HG03575 (cell line): ENCODE data around the gene ZFP36.
"Not testable (repeated sequence)": the region's sequence is repeated elsewhere in the genome, so short reads cannot be mapped to it uniquely, and the experiment has no call there.

Experiments
- ATAC-seq: cut with Tn5 transposase; IDR thresholded peaks from one replicate; pipeline ENCODE4 v1.9.1; 2021; ENCODE audit not compliant: unreplicated experiment, insufficient number of reproducible peaks, low FRiP score; ENCODE audit errors: extremely low read depth

Gene ZFP36

GRCh38 chr19:39406656-39407409 is at the start of gene ZFP36:
TSS of gene ZFP36 (plus strand) at chr19:39406847. CDS start at chr19:39406905, 58 bp downstream.
- no peak for ATAC-seq

DNA sequence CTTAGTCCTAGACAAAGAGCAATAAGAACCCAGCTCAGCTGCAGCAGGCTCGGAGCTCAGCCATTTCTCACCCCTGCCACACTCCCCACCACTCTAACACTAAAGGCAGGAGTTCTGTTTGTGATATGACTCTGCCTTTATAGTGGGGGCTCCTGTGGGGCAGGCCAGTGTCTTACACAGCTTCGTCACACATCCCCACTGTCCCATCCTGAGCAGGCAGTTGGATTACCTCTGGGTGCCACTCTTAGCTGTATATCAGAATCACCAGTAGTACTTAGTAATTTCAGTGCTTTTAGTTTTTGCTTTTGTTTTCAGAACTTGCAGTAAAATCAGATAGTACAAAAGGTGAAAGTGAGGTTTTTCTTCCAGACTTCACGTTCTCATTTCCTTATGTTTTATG is 47.6 kb upstream of the ZFP36 start:
- ATAC-seq: no peak

GRCh38 chr19:39360599-39360998 is 46.0 kb upstream of the ZFP36 start:
- ATAC-seq: no peak

- no peak for ATAC-seq
These were observed 43.7 kb upstream of the ZFP36 start for GRCh38 chr19:39362682-39363657.

DNA sequence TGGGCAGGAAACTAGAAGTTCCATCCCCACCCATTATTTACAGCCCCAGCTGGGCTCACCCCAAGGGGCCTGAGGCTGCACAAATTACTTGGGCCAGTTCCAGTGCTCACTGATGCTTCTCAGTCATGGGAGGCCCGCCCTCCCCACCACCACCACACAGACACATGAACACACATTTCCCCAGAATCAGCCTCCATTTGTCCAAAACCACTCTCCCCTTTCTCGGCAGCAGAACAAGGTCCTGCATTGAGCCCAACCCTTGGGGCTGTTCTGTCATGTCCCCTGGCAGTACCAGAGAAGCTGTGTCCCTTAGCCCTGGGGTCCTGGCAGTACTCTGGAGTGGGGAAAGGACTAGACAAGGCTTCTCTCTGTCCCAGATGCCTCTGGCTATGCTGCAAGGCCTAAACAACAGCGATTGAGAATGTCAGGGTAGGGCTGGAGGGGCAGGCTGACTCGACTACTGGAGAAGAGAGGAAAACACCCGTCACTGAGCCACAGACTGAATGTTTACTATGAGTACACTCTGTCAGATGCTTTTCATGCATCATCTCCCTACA is 42.7 kb upstream of the ZFP36 start:
- ATAC-seq: no peak

DNA sequence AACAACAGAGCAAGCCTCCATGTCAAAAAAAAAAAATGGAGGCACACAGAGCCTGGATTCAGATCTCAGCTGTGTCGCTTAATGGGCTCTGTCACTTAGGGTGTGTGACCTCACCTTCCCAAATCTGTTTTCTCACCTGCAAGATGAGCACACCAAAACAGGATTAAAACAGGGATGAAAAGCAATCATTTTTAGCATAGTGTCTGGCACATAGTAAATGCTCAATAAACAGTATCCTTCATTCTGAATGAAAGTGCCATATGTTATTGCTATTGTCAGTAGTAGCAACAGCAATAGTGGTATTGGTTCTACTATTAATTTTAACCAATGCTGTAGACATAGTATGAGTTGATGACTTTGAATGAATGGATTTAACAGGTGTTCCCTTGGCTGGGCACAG is 41.1 kb upstream of the ZFP36 start:
- ATAC-seq: no peak

- ATAC-seq: no peak
These were observed 37.4 kb upstream of the ZFP36 start for GRCh38 chr19:39369200-39369599.

- no peak for ATAC-seq
These were observed 35.9 kb upstream of the ZFP36 start for GRCh38 chr19:39370735-39371134.

GRCh38 chr19:39372047-39372802 is 34.4 kb upstream of the ZFP36 start:
- no peak for ATAC-seq

DNA sequence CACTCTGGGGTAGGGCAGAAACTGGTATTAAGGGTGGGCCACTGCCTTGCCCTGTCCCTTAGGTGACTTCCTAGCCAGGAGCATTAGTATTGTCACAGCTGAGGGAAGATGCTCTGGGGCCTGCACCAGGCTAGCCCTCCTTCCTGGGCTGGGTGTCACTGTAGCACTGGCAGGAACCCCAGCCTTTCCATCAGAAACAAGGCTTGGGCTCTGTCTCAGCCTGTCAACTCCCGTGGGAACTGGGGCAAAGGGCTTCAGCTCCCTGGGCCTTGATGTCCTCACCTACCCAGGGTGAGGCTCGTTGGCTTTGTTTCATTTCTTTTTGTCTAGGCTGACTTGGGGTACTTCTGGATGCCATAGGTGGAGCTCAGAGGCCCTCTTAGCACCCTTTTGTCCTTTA is 33.7 kb upstream of the ZFP36 start:
- ATAC-seq: no peak

- no peak for ATAC-seq
These were observed 30.7 kb upstream of the ZFP36 start for GRCh38 chr19:39375929-39376328.

GRCh38 chr19:39377373-39378362 is 29.0 kb upstream of the ZFP36 start:
- no peak for ATAC-seq

DNA sequence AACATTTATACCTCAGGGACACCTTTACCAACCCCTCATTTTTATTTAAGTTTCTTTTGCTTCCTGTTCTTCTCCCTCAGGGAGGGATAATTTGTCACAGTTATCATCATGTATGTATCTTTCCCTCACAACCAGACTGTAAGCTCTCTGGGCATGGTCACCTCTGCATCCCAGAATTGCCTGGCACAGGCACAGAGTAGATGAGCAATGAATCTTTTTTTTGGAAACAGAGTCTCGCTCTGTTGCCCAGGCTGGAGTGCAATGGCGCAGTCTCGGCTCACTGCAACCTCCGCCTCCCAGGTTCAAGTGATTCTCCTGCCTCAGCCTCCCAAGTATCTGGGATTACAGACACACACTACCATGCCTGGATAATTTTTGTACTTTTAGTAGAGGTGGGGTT is 27.3 kb upstream of the ZFP36 start:
- ATAC-seq: not testable (repeated sequence)

DNA sequence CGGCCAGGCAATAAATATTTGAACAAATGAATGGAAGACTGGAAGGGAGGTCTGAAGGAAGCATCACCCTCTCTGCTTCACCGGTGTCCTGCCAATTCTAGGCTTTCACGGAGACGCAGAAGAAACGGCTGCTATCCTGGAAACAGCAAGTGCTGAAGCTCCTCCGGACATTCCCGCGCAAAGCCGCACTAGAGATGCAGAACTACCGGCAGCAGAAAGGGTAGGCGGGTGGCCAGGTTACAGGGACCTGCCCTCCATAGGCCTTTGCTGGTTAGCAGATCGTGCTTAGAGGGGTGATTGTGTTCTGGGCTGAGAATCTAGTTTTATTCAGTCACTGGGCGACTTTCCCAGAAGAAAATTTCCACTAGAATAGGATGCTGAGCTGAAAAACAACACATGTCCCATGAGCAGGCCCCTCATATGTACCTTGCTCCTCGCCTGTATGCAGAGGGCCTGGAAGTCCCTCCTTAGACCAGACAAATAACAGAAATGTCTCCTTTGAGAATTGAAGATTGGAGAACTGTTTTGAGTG is 26.7 kb upstream of the ZFP36 start:
- no peak for ATAC-seq

DNA sequence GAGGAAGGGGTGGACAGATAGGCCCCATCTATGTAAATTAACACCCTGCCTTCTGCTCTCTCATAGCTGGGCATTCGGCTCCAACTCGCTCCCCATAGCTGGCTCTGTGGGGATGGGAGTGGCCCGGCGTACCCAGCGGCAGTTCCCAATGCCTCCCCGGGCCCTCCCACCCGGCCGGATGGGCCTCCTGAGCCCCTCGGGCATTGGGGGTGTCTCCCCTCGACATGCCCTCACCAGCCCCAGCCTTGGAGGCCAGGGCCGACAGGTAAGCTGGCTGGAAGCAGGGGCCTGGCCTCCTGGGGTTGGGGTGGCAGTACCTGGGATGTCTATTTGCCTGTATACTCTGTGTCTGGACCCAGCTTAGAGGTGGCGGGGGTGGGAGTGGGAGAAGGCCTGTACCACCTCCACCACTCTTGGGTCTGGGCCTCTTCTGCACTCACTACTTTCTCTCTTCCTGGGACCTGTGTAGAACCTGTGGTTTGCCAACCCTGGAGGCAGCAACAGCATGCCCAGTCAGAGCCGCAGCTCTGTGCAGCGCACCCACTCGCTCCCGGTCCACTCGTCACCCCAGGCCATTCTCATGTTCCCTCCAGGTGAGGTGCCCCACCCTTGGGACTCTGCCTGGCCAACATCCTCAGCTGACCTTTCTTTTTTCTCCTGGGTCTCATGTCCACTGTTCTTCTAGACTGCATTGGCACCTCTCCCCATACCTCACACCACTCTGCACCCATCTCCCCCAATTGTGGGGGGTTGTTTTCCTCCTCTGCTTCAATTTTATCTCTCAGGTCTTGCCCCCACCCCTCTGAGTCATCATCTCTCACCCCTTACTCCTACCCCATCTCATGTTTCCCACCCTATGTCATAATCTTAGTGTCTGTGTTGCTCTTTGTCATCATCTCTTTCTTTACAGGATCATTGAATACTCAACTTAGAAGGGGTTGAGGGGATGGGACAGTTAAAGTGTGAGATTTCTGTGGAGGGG is 25.8 kb upstream of the ZFP36 start:
- ATAC-seq: no peak

DNA sequence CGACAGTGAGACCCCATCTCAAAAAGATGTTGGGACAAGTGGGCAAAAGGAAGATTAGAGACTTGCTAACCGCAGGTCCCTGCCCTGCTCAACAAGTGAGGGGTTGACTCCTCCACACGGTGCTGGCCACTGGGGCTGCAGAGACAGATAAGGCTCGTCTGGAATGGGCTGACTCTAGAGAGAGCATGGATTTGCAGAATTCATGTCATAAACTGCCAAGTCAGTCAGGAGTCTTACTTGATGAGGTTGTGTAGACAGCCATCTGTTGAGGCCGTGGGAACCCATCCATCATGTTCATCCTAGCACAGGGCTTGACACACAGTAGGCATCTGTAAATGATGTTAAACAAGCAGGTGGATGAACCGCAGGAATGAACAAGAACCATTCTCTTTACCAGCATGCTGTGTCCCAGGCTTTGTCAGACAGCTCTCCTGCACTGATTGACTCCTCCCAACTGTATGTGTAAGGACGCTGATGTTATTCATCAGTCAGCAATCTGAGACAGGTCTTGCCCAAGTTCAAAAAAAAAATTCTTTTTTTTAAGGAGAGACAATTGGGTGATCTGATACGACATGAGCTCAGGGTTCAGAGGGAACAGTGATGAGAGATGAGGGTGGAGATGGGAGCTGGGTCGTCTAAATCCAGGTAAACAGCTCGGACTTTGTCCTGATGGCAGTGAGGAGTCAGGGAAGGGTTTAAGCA is 24.6 kb upstream of the ZFP36 start:
- no peak for ATAC-seq
